Measurements from ENCODE around the gene GUCY1A2. TPM values are rescaled to one million over a fixed set of nuclear protein-coding genes. Genes with fewer than 3 reads are reported as not detected.

GUCY1A2 gene
- total RNA-seq: under 0.01 and 0.05 TPM in 2 replicates

GRCh38 chr11:107018219-107018901 is at the start of gene GUCY1A2:
Gene GUCY1A2, minus strand, starts transcription at chr11:107018476. Its CDS starts 421 bp downstream, at chr11:107018055.

